H7 (cell line): ENCODE measurements around the gene RPS16. TPM values are rescaled to one million over a fixed set of nuclear protein-coding genes. Genes with fewer than 3 reads are reported as not detected.
"Not testable (repeated sequence)": the region's sequence is repeated elsewhere in the genome, so short reads cannot be mapped to it uniquely, and the experiment has no call there.

Experiments
- DNase-seq: peaks from one replicate; pipeline ENCODE4 v3.0.0; 2012
- H3K27me3 ChIP-seq: 2 replicates; pipeline ENCODE4 v1.6.0; 2011; ENCODE audit warnings: mild to moderate bottlenecking, low read length; ENCODE audit not compliant: control insufficient read depth, insufficient read depth
- H3K36me3 ChIP-seq: replicated peaks from 2 replicates; pipeline ENCODE4 v1.5.1; 2011; ENCODE audit warnings: low read length; ENCODE audit not compliant: control insufficient read depth, insufficient read depth
- H3K4me3 ChIP-seq: 2 replicates; pipeline ENCODE4 v1.5.1; 2011; ENCODE audit warnings: low read depth, mild to moderate bottlenecking, control low read depth, low read length, moderate library complexity; ENCODE audit not compliant: insufficient read depth
- total RNA-seq: library from RNA; depleted of rRNA; stranded (reverse); fragments of >200 nt; shearing (Covaris generic); gene quantifications from 2 replicates; pipeline ENCODE4 v1.2.3, GENCODE V29; 2014

Gene RPS16
- total RNA-seq, 1 experiment from 2014 or later = 55.8 TPM

DNA sequence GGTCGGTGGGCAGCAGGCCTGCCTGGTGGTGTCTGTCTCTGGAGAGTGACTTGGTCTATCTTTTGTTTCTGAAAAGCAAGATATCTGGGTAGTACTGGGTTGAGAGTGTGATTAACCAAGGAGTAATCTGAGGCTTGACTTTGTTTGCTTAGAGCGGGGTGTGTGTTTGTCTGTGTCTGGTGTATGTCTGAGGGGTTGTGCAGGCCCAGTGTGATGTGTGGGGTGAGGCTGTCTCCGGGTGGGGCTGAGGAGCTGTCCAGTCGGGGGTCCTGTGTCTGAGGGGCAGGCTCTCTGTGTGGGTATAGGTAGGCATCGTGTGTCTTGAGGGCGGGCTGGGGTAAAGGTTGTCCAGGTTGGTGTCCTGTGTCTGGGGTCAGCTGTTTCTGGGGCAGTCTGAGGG lies 33.8 kb upstream of the RPS16 start:
- no peaks in the 10 kb centered on the region for H3K27me3 ChIP-seq

DNA sequence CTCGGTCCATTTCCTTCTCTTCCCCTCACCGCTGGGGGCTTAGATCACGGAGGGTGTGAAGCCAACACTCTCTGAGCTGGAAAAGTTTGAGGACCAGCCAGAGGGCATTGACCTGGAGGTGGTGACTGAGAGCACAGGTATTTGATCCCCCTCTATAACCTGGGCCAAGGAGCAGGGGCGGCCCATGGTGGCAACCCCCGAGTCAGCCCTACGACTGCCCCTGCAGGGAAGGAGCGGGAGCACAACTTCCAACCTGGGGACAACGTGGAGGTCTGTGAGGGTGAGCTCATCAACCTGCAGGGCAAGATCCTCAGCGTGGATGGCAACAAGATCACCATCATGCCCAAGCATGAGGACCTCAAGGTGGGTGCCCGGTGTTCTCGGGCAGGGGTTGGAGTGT lies 33.3 kb upstream of the RPS16 start:
- no peak overlapping the region for H3K4me3 ChIP-seq
- peak; percentile 53 for DNase-seq
- H3K36me3 ChIP-seq = peaks cover 56% of the 10 kb centered on the region
- no peaks in the 10 kb centered on the region for H3K27me3 ChIP-seq

More for the DNA sequence above, 33.8 kb upstream of the RPS16 start:
- DNase-seq = peak; percentile 32
- H3K36me3 ChIP-seq = peaks cover 58% of the 10 kb centered on the region
- no peak overlapping the region for H3K4me3 ChIP-seq

DNA sequence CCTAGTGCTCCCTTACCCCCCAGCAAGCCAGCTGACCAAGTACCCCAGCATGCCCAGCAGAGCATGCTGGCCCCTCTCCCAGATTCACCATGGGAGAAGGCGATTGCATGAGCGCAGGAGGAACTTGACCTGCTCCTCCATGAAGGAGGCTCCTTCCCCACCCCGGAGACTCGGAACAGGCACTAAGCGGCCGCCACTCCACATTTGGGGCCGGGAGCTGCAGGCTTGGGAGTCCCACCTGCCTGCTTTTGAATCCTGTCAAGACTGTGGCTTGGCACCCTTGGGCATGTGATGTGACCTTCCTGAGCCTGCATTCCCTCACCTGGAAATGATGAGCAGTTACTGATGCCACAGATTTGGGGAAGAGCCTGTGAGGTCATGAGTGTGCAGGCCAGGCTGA lies 32.2 kb upstream of the RPS16 start:
- DNase-seq = peak; percentile 27
- Histone ChIP-seq H3K36me3 (peaks cover 56% of the 10 kb centered on the region), H3K27me3 (no peaks in the 10 kb centered on the region), H3K4me3 (no peak overlapping the region)

DNA sequence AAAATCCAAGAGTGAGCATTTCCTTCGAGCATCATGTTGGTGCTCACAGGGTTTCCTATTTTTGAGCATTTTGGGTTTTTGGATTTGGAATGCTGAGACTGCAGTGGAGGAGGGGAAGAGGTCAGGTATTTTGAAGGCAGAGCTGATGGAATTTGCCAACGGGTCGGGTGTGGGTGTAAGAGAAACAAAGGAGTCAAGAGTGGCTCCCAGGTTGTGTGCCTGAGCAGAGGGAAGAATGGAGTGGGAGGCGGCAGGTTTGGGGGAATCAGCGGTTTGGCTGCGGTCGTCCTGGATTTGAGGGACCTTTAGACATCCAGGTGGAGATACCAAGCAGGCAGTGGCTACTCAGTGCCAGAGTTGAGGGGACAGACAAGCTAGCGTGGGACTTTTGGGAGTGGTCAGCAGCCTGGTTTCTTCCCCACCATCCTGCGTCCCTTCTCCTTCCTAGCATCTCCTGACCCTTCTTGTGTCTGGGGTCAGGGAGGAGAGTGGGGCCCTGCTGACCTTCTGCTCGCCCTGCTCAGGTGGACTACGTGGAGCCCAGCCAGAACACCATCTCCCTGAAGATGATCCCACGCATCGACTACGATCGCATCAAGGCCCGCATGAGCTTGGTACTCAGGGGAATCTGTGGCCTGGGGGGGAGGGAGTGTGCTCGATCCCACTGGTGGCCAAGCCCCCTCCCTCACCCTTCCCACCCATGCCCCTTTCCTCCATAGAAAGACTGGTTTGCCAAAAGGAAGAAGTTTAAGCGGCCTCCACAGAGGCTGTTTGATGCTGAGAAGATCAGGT lies 30.4 kb upstream of the RPS16 start:
- DNase-seq = peak; percentile 13
- Histone ChIP-seq H3K4me3 (no peak overlapping the region), H3K27me3 (no peaks in the 10 kb centered on the region), H3K36me3 (peaks cover 48% of the 10 kb centered on the region)

DNA sequence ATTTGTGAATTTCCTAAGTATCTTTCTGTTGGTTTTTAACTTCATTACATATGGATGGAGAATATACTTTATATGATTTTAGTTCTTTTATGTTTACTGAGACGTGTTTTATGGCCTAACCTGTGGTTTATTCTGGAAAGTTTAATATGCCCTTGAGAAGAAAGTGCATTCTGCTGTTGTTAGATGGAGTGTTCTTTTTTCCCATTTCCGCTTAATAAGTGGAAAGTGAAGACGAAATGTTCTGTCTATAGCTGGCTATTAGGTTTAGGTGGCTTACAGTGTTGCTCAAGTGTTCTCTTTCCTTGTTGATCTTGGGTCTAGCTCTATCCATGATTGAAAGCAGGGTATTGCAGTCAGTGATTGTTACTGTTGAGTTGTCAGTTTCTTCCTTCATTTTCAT lies 27.7 kb upstream of the RPS16 start:
- H3K36me3 ChIP-seq = peaks cover 43% of the 10 kb centered on the region
- no peaks in the 10 kb centered on the region for H3K27me3 ChIP-seq
- no peak for DNase-seq
- H3K4me3 ChIP-seq = no peak overlapping the region

DNA sequence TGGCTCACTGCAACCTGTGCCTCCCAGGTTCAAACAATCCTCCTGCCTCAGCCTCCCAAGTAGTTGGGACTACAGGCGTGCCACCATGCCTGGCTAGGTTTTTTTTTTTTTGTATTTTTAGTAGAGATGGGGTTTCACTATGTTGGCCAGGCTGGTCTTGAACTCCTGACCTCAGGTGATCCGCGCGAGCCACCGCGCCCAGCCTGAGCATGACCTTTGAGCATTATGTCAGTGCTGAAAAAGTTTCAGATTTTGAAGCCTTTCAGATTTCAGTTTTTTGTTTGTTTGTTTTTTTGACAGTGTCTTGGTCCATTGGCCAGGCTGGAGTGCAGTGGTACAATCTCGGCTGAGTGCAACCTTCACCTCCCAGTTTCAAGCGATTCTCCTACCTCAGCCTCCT lies 15.5 kb upstream of the RPS16 start:
- H3K4me3 ChIP-seq, DNase-seq, H3K36me3 ChIP-seq, H3K27me3 ChIP-seq: not testable (repeated sequence)

DNA sequence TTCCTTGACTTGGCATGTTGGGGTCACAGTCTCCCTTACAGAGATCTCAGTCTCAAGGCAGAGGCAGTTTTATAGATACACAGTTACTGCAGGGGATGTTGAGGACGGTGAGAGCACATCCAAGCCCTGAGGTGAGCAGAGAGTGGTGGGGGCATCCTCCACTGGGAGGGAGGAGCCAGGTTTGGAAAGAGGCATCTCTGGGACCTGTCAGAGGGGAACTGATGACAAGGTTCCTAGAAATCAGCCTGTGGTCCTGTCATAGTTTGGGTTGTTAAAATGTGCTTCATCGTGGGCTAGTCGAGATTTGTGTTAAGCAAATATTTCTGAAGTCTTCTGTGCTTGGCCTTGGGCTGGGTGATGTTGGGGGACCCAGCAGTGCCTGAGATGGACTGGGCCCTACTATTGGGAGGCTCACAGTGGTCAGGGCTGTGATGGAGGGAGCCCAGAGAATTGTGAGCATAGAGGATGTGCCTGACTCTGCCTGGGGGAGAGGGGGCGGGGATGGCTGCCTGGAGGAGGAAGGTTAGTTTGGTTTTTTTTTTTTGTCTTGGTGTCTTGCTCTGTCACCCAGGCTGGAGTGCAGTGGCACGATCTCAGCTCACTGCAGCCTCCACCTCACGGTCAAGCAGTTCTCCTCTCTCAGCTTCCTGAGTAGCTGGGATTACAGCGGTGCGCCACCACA lies 13.5 kb upstream of the RPS16 start:
- no peak for DNase-seq
- peaks cover 8% of the 10 kb centered on the region for H3K36me3 ChIP-seq
- H3K27me3 ChIP-seq = no peaks in the 10 kb centered on the region
- no peak overlapping the region for H3K4me3 ChIP-seq

DNA sequence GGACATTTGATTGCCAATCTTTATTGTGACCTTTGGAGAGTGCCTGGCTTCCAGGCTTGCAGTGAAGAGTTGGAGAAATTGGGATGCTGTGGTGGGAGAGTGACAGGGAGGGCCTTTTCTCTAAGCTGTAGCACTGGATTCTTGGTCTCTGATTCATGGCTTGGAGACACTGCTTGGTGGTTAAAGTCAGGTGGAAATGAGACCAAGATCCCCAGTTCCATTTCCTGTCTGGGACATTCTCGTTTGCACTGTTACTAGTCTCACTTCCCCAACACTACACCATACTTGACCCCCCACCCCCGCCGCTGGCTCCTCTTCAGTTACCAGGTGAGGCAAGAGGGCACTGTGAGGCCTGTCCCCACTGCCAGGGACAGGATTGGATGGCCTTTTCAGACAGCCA lies 12.5 kb upstream of the RPS16 start:
- Histone ChIP-seq H3K27me3 (no peaks in the 10 kb centered on the region), H3K4me3 (no peak overlapping the region), H3K36me3 (peaks cover 6% of the 10 kb centered on the region)
- DNase-seq = no peak

DNA sequence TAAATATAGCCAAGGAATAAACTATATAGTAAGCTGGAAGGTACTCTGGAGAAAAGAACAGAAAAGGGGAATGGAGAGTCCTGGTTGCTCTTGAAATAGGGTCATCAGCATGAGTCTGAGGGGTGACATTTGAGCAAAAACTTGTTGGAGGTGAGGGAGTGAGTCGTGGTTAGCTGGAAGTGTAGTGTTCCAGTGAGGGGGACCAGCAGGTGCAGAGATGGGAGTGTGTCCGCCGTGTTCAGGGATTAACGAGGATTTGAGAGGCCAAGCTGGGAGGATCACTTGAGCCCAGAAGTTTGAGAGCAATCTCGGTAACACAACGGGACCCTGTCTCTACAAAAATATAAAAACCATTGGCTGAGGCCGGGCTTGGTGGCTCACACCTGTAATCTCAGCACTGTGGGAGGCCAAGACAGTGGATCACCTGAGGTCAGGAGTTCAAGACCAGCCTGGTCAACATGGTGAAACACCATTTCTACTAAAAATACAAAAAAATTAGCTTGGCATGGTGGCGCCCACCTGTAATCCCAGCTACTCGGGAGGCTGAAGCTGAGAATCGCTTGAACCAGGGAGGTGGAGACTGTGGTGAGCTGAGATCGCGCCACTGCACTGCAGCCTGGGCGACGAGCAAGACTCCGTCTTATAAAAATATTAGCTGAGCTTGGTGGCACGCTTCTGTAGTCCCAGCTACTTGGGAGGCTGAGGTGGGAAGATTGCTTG lies 10.8 kb upstream of the RPS16 start:
- Histone ChIP-seq H3K4me3 (peak overlapping the region; percentile 78; the same call in 1 of the 2 replicates), H3K36me3 (peaks cover 6% of the 10 kb centered on the region), H3K27me3 (no peaks in the 10 kb centered on the region)
- peak; percentile 26 for DNase-seq

DNA sequence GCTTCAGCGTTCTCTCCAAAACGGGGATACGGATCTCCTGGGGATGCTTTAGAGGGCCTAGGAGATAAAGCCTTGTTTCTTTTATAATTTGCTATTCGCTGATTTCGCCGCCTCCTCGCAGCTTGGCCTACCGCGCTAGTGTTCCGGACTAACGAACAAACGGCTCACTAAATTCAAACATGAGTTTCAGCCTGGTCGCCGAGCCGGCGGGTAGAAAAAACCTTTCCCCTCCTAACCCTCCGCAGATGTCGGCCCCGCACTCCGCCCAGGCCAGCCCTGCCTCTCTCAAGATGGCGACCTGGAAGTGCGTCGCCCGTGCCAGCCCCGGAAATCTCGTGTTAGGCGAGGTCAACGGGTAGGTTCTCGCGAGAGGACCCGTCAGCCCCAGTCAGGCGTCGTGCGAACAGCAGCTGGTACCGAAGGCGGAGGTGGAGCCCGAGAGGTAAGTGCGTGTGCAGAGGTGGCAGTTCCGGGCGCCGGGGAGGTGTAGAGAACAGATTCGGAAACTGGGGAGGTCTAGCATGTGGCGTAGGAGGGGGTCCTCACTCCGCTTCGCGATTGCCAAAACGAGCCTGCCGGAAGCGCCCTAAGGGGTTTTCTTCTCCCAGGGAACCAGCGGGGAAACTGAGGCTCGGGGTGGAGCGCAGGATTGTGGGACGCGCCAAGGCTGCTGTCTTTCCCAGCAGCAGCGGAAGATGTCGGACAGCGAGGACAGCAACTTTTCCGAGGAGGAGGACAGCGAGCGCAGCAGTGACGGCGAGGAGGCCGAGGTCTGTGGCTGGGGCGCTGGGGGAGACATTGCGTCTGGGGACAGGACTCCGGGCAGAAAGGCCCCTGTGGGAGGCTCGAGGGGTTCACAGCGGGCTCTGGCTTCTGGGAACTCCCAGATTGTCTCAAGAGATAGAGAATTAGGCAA lies 9.7 kb upstream of the RPS16 start, which contains the start of gene SUPT5H:
SUPT5H (plus strand) TSS at position 387 of the 916 bp plus-strand sequence; CDS start at position 696, 309 bp downstream.
- DNase-seq = peak; percentile 98
- Histone ChIP-seq H3K27me3 (no peaks in the 10 kb centered on the region), H3K4me3 (peak within 1 kb of the TSS; percentile 78), H3K36me3 (peaks cover 6% of the 10 kb centered on the region)

DNA sequence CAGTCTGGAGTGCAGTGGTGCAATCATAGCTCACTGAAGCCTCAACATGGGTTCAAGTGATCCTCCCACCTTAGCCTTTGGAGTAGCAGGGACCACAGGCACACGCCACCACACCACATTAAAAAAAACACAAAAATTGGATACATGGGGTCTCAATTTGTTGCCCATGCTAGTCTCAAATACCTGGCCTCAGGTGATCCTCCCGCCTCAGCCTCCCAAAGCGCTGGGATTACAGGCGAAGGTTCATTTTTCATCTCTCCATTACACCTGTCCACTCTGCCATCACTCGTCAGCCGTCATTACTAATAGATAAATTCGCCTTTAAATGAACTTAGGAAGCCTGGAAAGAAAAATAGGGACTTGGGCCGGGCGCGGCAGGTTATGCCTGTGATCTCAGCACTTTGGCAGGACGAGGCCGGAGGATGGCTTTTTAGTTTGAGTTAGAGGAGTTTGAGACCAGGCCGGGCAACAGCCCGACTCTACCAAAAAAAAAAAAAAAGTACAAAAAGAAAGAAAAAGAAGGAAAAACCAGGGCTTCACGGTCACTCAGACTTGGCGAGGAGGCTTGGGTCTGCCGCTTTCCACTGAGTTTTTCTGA lies 8.9 kb upstream of the RPS16 start:
- Histone ChIP-seq H3K4me3 (peak overlapping the region; percentile 78), H3K36me3 (peaks cover 6% of the 10 kb centered on the region), H3K27me3 (no peaks in the 10 kb centered on the region)
- DNase-seq = no peak

DNA sequence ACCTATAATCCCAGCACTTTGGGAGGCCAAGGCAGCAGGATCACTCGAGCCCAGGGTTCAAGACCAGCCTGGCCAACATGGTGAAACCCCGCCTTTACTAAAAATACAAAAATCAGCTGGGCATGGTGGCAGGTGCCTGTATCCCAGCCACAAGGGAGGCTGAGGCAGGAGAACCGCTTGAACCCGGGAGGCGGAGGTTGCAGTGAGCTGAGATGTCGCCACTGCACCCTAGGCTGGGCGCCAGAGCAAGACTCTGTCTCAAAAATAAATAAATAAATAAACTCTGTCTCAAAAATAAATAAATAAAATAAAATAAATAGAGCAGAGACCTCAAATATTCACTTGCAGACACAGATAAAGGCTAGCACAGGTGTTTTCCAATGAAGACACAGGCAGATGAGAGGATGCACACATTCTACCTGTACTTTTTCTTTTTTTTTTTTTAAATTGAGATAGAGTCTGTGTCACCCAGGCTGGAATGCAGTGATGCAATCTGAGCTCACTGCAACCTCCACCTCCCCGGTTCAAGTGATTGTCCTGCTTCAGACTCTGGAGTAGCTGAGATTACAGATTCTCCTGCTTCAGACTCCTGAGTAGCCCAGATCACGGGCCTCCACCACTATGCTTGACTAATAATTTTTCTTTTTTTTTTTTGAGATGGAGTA lies 2.7 kb upstream of the RPS16 start:
- Histone ChIP-seq H3K4me3 (no peak overlapping the region), H3K36me3 (peaks cover 15% of the 10 kb centered on the region), H3K27me3 (no peaks in the 10 kb centered on the region)
- no peak for DNase-seq

DNA sequence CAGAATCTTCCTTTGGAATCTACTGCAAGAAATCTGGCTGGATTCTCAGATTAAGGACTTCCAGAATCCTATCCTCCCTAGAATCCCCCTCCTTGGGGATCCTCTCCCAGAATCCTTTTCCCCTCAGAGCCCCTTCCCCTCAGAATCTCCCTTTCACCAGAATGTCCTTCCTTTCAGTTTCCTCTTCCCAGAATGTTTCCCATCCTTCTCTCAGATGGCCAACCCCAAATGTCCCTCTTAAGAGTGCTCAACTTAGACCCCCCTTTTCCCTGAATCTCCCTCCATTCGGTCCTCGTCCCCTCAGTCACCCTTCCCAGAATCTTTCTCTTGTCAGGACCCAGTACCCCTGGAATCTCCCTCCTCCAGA lies 584 bp upstream of the RPS16 start:
- no peak for DNase-seq
- H3K27me3 ChIP-seq = no peaks in the 10 kb centered on the region
- H3K36me3 ChIP-seq = peaks cover 24% of the 10 kb centered on the region
- peak overlapping the region; percentile 95 for H3K4me3 ChIP-seq
